Neutrophil (primary cell): ENCODE data around the gene ATXN10.

ENCODE experiments used
- H3K27ac ChIP-seq: fragments of 200-600 bp; sonication (generic); 2 replicates; pipeline ENCODE4 v1.5.1; 2016; ENCODE audit warnings: mild to moderate bottlenecking, moderate library complexity
- H3K27me3 ChIP-seq: fragments of 200-600 bp; sonication (generic); 2 replicates; pipeline ENCODE4 v1.6.0; 2016; ENCODE audit warnings: mild to moderate bottlenecking
- H3K36me3 ChIP-seq: fragments of 200-600 bp; sonication (generic); 2 replicates; pipeline ENCODE4 v1.5.1; 2017
- H3K4me1 ChIP-seq, 2 experiments: fragments of 200-600 bp in 1 of 2; sonication (generic) in 1 of 2; 1 replicate in 1 of 2; 2 replicates in 1 of 2; pipeline versions ENCODE4 v1.5.1 to v1.6.1; 2013 to 2016; ENCODE audit warnings: low read depth in 1 of 2, low read length in 1 of 2, mild to moderate bottlenecking in 1 of 2, moderate library complexity in 1 of 2; ENCODE audit not compliant: control insufficient read depth in 1 of 2, insufficient read depth in 1 of 2
- H3K4me3 ChIP-seq, 2 experiments: fragments of 200-600 bp in 1 of 2; sonication (generic) in 1 of 2; 1 replicate in 1 of 2; 2 replicates in 1 of 2; pipeline ENCODE4 v1.5.1; 2013 to 2016; ENCODE audit warnings: low read depth in 1 of 2, low read length in 1 of 2, mild to moderate bottlenecking in 1 of 2, moderate library complexity in 1 of 2
- H3K9me3 ChIP-seq: fragments of 200-600 bp; sonication (generic); 2 replicates; pipeline ENCODE4 v1.5.1; 2016
- CTCF ChIP-seq: fragments of 200-600 bp; sonication (generic); IDR thresholded peaks from 2 replicates; pipeline ENCODE4 v1.5.1; 2016; ENCODE audit warnings: antibody characterized with exemption

ATXN10 gene

DNA sequence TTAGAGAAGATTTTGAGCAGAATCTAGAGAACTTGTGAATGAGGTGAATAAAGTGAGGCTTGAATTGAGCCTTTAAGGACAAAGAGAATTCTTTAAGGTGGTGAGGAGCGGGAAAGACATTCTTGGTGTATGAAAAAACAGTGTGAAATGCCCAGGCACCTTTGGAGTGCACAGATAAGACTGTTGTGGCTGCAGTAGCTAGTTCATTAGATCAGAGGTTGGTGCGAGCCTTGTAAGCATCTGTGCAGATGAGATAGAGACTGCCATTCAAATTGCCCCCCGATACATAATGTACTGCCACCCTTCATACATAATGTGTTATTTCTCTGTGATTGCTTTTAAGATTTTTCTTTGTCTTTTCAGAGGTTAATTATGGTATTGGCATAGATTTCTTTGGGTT, 31.3 kb downstream of the ATXN10 start:
- H3K9me3 ChIP-seq = no peaks in the 10 kb centered on the region
- no peak overlapping the region for H3K4me3 ChIP-seq
- no peaks in the 10 kb centered on the region for H3K27me3 ChIP-seq
- H3K36me3 ChIP-seq = peaks cover 12% of the 10 kb centered on the region
- no peak overlapping the region for H3K27ac ChIP-seq
- H3K4me1 ChIP-seq = no peaks in the 10 kb centered on the region
- no peak for TF ChIP-seq CTCF

- Histone ChIP-seq H3K9me3 (no peaks in the 10 kb centered on the region), H3K27me3 (no peaks in the 10 kb centered on the region), H3K4me1 (no peaks in the 10 kb centered on the region), H3K36me3 (peaks cover 15% of the 10 kb centered on the region), H3K27ac (no peak overlapping the region), H3K4me3 (no peak overlapping the region)
- TF ChIP-seq CTCF = no peak
These were observed 32.1 kb downstream of the ATXN10 start for GRCh38 chr22:45703758-45704157.

GRCh38 chr22:45704648-45705047, 33.0 kb downstream of the ATXN10 start:
- H3K4me1 ChIP-seq = no peaks in the 10 kb centered on the region
- no peak overlapping the region for H3K27ac ChIP-seq
- no peaks in the 10 kb centered on the region for H3K9me3 ChIP-seq
- no peak for TF ChIP-seq CTCF
- peaks cover 15% of the 10 kb centered on the region for H3K36me3 ChIP-seq
- no peak overlapping the region for H3K4me3 ChIP-seq
- no peaks in the 10 kb centered on the region for H3K27me3 ChIP-seq

GRCh38 chr22:45707605-45708004, 36.0 kb downstream of the ATXN10 start:
- H3K36me3 ChIP-seq = peaks cover 5% of the 10 kb centered on the region
- TF ChIP-seq CTCF = no peak
- H3K9me3 ChIP-seq = no peaks in the 10 kb centered on the region
- no peaks in the 10 kb centered on the region for H3K27me3 ChIP-seq
- H3K4me1 ChIP-seq = no peaks in the 10 kb centered on the region
- no peak overlapping the region for H3K27ac ChIP-seq
- H3K4me3 ChIP-seq = no peak overlapping the region

DNA sequence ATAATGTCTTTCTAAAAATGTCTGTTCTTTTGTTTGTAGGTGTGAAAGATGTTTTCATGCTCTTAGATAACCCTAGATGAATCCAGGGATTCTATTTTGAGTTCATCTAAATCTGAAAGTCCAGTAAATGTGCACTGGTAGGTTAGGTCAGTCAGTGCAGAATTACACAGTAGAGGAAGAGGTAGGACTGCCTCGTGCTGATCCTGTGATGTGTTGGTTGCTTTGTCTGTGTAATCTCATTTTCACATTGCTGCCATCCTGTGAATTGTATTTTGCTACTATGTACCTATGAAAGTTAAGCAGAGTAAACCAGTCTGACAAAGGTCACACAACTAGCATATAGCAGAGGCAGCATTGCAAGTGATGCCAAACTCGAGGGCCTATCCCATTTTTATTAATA, 36.5 kb downstream of the ATXN10 start:
- no peak for TF ChIP-seq CTCF
- Histone ChIP-seq H3K36me3 (peaks cover 3% of the 10 kb centered on the region), H3K9me3 (no peaks in the 10 kb centered on the region), H3K27ac (no peak overlapping the region), H3K27me3 (no peaks in the 10 kb centered on the region), H3K4me1 (no peaks in the 10 kb centered on the region), H3K4me3 (no peak overlapping the region)
